ENCODE data around the gene HIP1R. TPM values are rescaled to one million over a fixed set of nuclear protein-coding genes. Genes with fewer than 3 reads are reported as not detected.
"Not testable (repeated sequence)": the region's sequence is repeated elsewhere in the genome, so short reads cannot be mapped to it uniquely, and the experiment has no call there.

The HIP1R gene
- total RNA-seq, 1 experiment from 2014 or later = 44.6 TPM

DNA sequence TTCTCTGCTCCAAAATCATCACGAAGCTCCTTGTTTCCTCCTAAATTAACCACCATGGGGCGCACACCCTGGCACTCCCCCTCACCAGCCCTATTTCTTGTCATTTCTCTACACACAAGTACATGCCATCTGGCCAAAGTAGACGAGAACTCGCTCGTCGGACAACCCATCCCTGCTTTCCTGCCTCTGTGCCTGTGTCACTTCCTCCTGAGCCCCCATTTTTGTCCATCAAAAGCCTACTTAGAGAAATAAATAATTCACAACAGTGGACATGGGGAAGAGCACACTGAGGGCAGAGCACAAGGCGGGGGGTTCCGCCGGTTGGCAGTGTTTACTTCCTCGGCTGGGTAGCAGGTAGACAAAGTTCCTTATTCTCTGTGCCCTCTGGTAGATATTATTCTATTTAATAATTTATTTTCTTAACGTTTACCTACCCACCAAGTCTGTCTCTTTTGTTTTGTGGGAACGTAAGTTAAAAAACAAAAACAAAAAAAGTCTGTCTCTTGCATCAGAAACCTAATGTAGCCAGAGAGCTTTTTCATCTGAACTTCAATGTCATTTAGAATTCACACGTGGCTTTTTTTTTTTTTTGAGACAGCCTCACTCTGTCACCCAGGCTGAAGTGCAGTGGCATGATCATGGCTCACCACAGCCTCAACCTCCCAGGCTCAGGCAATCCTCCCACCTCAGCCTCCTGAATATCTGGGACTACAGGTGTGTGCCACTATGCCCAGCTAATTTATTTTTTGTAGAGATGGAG is 54.7 kb downstream of the HIP1R start:
- ChIA-PET POLR2A (interaction anchor here (0.6 to 14.8 kb wide), 5 partner anchors 9 to 343 kb away, joined by 5 to 240 read pairs (median 9); partner anchors contain the start of genes MPHOSPH9, MTRFR and OGFOD2), CTCF (interaction anchor here (0.7 to 2.7 kb wide), 4 partner anchors 23 to 57 kb away, joined by 3 to 16 read pairs (median 9); no protein-coding TSS in a partner anchor)
- Mint-ChIP-seq H3K27me3 (ENCODE audit: insufficient read depth, unreplicated experiment) (no peaks in the 10 kb centered on the region), H3K27ac (ENCODE audit: low read depth, unreplicated experiment) (peak overlapping the region; percentile 99), H3K4me3 (ENCODE audit: unreplicated experiment) (peak overlapping the region; percentile 35), H3K36me3 (ENCODE audit: insufficient read depth, unreplicated experiment) (peaks cover 10% of the 10 kb centered on the region), H3K9me3 (ENCODE audit: unreplicated experiment) (no peaks in the 10 kb centered on the region), H3K4me1 (ENCODE audit: insufficient read depth, unreplicated experiment) (peaks cover 53% of the 10 kb centered on the region)
- intact Hi-C loops (cut with micrococcal nuclease) = loop anchor here (2.0 kb wide), 1 partner anchor 27 kb away; no protein-coding TSS in a partner anchor
- no TSS peak for BruUV-seq (replicated peaks)
- no peak for DNase-seq (ENCODE audit: unreplicated experiment)
- TF ChIP-seq, protein P1, sequence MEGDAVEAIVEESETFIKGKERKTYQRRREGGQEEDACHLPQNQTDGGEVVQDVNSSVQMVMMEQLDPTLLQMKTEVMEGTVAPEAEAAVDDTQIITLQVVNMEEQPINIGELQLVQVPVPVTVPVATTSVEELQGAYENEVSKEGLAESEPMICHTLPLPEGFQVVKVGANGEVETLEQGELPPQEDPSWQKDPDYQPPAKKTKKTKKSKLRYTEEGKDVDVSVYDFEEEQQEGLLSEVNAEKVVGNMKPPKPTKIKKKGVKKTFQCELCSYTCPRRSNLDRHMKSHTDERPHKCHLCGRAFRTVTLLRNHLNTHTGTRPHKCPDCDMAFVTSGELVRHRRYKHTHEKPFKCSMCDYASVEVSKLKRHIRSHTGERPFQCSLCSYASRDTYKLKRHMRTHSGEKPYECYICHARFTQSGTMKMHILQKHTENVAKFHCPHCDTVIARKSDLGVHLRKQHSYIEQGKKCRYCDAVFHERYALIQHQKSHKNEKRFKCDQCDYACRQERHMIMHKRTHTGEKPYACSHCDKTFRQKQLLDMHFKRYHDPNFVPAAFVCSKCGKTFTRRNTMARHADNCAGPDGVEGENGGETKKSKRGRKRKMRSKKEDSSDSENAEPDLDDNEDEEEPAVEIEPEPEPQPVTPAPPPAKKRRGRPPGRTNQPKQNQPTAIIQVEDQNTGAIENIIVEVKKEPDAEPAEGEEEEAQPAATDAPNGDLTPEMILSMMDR (IDR thresholded peaks at IDR 0.05; ENCODE audit: unreplicated experiment) = no peak

- intact Hi-C loops (cut with micrococcal nuclease) = no loop called here
- Mint-ChIP-seq H3K27me3 (ENCODE audit: insufficient read depth, unreplicated experiment) (no peaks in the 10 kb centered on the region), H3K36me3 (ENCODE audit: insufficient read depth, unreplicated experiment) (peaks cover 16% of the 10 kb centered on the region), H3K4me1 (ENCODE audit: insufficient read depth, unreplicated experiment) (peaks cover 51% of the 10 kb centered on the region), H3K9me3 (ENCODE audit: unreplicated experiment) (no peaks in the 10 kb centered on the region), H3K27ac (ENCODE audit: low read depth, unreplicated experiment) (peak overlapping the region; percentile 83), H3K4me3 (ENCODE audit: unreplicated experiment) (peak overlapping the region; percentile 44)
- BruUV-seq (replicated peaks) = no TSS peak
- ChIA-PET POLR2A (interaction anchor here (0.7 to 14.8 kb wide), 17 partner anchors 9 to 341 kb away, joined by 3 to 240 read pairs (median 6); partner anchors contain the start of genes MPHOSPH9, MTRFR and OGFOD2), CTCF (interaction anchor here (0.6 to 2.4 kb wide), 9 partner anchors 24 to 65 kb away, joined by 3 to 13 read pairs (median 3); no protein-coding TSS in a partner anchor)
- peak; percentile 69 for DNase-seq (ENCODE audit: unreplicated experiment)
- TF ChIP-seq, protein P1 (IDR thresholded peaks at IDR 0.05; ENCODE audit: unreplicated experiment) = no peak
Measured at GRCh38 chr12:122891661-122892525, 56.6 kb downstream of the HIP1R start.

DNA sequence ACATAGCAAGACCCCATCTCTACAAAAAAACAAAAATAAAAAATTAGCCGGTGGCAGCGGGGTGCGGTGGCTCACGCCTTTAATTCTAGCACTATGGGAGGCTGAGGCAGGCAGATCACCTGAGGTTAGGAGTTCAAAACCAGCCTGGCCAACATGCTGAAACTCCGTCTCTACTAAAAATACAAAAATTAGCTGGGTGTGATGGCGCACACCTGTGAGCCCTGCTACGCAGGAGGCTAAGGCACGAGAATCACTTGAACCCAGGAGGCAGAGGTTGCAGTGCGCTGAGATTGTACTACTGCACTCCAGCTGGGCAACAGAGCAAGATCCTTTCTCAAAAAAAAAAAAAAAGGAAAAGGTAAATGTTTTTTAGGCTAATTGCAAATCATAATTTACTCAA is 57.5 kb downstream of the HIP1R start:
- peaks cover 42% of the 10 kb centered on the region for H3K4me1 Mint-ChIP-seq (ENCODE audit: insufficient read depth, unreplicated experiment)
- H3K4me3 Mint-ChIP-seq (ENCODE audit: unreplicated experiment); H3K27me3 Mint-ChIP-seq (ENCODE audit: insufficient read depth, unreplicated experiment); intact Hi-C loops (cut with micrococcal nuclease); DNase-seq (ENCODE audit: unreplicated experiment); H3K9me3 Mint-ChIP-seq (ENCODE audit: unreplicated experiment); BruUV-seq (replicated peaks): not testable (repeated sequence)
- H3K27ac Mint-ChIP-seq (ENCODE audit: low read depth, unreplicated experiment) = peak overlapping the region; percentile 83
- ChIA-PET CTCF (interaction anchor here (0.6 to 2.4 kb wide), 6 partner anchors 21 to 58 kb away, joined by 3 to 10 read pairs (median 4); no protein-coding TSS in a partner anchor), POLR2A (interaction anchor here (0.7 to 14.8 kb wide), 10 partner anchors 14 to 82 kb away, joined by 3 to 240 read pairs (median 9); partner anchors contain the start of gene OGFOD2)
- peaks cover 16% of the 10 kb centered on the region for H3K36me3 Mint-ChIP-seq (ENCODE audit: insufficient read depth, unreplicated experiment)

All from MCF 10A (cell line).